GM12878 (cell line): ENCODE measurements around the gene CCDC68. TPM values are rescaled to one million over a fixed set of nuclear protein-coding genes. Genes with fewer than 3 reads are reported as not detected.

Experiments
- ATAC-seq: fragments of 200-7000 bp; cut with Tn5 transposase; 3 replicates; pipeline ENCODE4 v1.9.1; 2020; ENCODE audit warnings: mild to moderate bottlenecking, moderate library complexity
- BruUV-seq: library from RNA; stranded (reverse); fragments of 400-500 nt; replicated peaks from 2 replicates; lab custom pipeline; 2021; lab: Mats Ljungman, UMichigan
- CTCF ChIA-PET: fragments of 300-600 bp; sonication (Branson Sonifier 250); formaldehyde crosslinking; extraction: SDS; loops from one replicate; lab custom pipeline; 2021; ENCODE audit warnings: inconsistent platforms; lab: Yijun Ruan, JAX
- POLR2A ChIA-PET: fragments of 350-600 bp; formaldehyde crosslinking; extraction: SDS; loops from one replicate; lab custom pipeline; 2021; ENCODE audit warnings: inconsistent platforms; lab: Charles Lee
- RAD21 ChIA-PET: fragments of 300-600 bp; sonication (Branson Sonifier 250); formaldehyde crosslinking; loops from one replicate; lab custom pipeline; 2023; ENCODE audit warnings: antibody characterized with exemption; ENCODE audit not compliant: unreplicated experiment; lab: Charles Lee
- SMC1A ChIA-PET: fragments of 300-600 bp; sonication (Branson Sonifier 250); formaldehyde crosslinking; loops from one replicate; lab custom pipeline; 2023; ENCODE audit not compliant: unreplicated experiment, uncharacterized antibody; lab: Charles Lee
- DNase-seq: peaks from one replicate; pipeline ENCODE4 v3.0.0-alpha.2; 2011; ENCODE audit warnings: low read depth, low spot score
- FAIRE-seq: peaks from 3 replicates; lab custom pipeline; 2011; peaks lifted over from hg19 to GRCh38; lab: Jason Lieb, UNC
- H2AFZ ChIP-seq: 2 replicates; pipeline ENCODE4 v1.6.0; 2011; ENCODE audit warnings: low read depth, low read length, control low read depth; ENCODE audit not compliant: control insufficient read depth
- H3K27ac ChIP-seq: 2 replicates; pipeline ENCODE4 v1.5.1; 2011; ENCODE audit warnings: control low read depth; ENCODE audit not compliant: control insufficient read depth, insufficient read depth
- H3K27me3 ChIP-seq, 2 experiments: replicated peaks in 1 of 2; 2 replicates each; pipeline versions ENCODE4 v1.6.0 to v1.6.1; 2011; ENCODE audit warnings: low read length in 1 of 2; ENCODE audit not compliant: control insufficient read depth in 2 of 2, insufficient read depth in 2 of 2
- H3K36me3 ChIP-seq, 2 experiments: 2 replicates each; pipeline ENCODE4 v1.5.1; 2011; ENCODE audit warnings: low read length in 1 of 2; ENCODE audit not compliant: control insufficient read depth in 2 of 2, insufficient read depth in 2 of 2
- H3K4me1 ChIP-seq: 2 replicates; pipeline ENCODE4 v1.6.1; 2011; ENCODE audit warnings: mild to moderate bottlenecking, low read length, moderate library complexity, mixed read lengths; ENCODE audit not compliant: control insufficient read depth, insufficient read depth
- H3K4me2 ChIP-seq: 2 replicates; pipeline ENCODE4 v1.6.0; 2011; ENCODE audit warnings: control low read depth; ENCODE audit not compliant: control insufficient read depth, insufficient read depth
- H3K4me3 ChIP-seq: fragments of 200-600 bp; sonication (generic); 2 replicates; pipeline ENCODE4 v1.5.1; 2016
- H3K79me2 ChIP-seq: 2 replicates; pipeline ENCODE4 v1.6.0; 2011; ENCODE audit warnings: low read length; ENCODE audit not compliant: control insufficient read depth, insufficient read depth
- H3K9ac ChIP-seq: 2 replicates; pipeline ENCODE4 v1.8.0; 2011; ENCODE audit warnings: low read length, control low read depth, mixed read lengths; ENCODE audit not compliant: control insufficient read depth, insufficient read depth
- H3K9me3 ChIP-seq: replicated peaks from 3 replicates; pipeline ENCODE4 v1.5.1; 2011; ENCODE audit warnings: mild to moderate bottlenecking, low read length; ENCODE audit not compliant: control insufficient read depth, insufficient read depth
- H4K20me1 ChIP-seq: 2 replicates; pipeline ENCODE4 v1.6.0; 2011; ENCODE audit not compliant: control insufficient read depth, insufficient read depth
- BCL11A ChIP-seq: IDR thresholded peaks from 2 replicates; pipeline ENCODE4 v1.6.1; 2011; ENCODE audit warnings: low read depth, low read length
- CREB1 ChIP-seq: IDR thresholded peaks from 2 replicates; pipeline ENCODE4 v1.6.1; 2012; ENCODE audit warnings: low read depth, mild to moderate bottlenecking, inconsistent platforms
- HDAC2 ChIP-seq: fragments of 200-600 bp; sonication (generic); IDR thresholded peaks from 2 replicates; pipeline ENCODE4 v1.6.1; 2017
- NBN ChIP-seq: fragments of 450-650 bp; IDR thresholded peaks from 2 replicates; pipeline ENCODE4 v1.6.1; 2016
- NR2F1 ChIP-seq: fragments of 450-650 bp; conservative IDR thresholded peaks from 2 replicates; pipeline ENCODE4 v1.6.1; 2017; ENCODE audit warnings: mild to moderate bottlenecking
- POU2F2 ChIP-seq: IDR thresholded peaks from 3 replicates; pipeline ENCODE4 v1.6.1; 2011; ENCODE audit warnings: low read depth, mild to moderate bottlenecking, low read length, borderline replicate concordance
- SIN3A ChIP-seq: IDR thresholded peaks from 2 replicates; pipeline ENCODE4 v1.6.1; 2012; ENCODE audit warnings: low read depth, low read length, improper control_type of control experiment
- SMC3 ChIP-seq: IDR thresholded peaks from 2 replicates; pipeline ENCODE4 v1.6.1; 2011; ENCODE audit warnings: low read length, improper control_type of control experiment, borderline replicate concordance
- STAT3 ChIP-seq: IDR thresholded peaks from 2 replicates; pipeline ENCODE4 v1.6.1; 2011; ENCODE audit warnings: low read depth, low read length, improper control_type of control experiment
- SUZ12 ChIP-seq: fragments of 200-600 bp; sonication (generic); IDR thresholded peaks from one replicate; pipeline ENCODE4 v1.6.1; 2018; ENCODE audit warnings: antibody characterized with exemption, mild to moderate bottlenecking; ENCODE audit not compliant: unreplicated experiment
- USF1 ChIP-seq: IDR thresholded peaks from 2 replicates; pipeline ENCODE4 v1.6.1; 2011; ENCODE audit warnings: borderline replicate concordance, low read depth, mild to moderate bottlenecking, moderate library complexity, mixed read lengths, low read length; ENCODE audit not compliant: insufficient read depth; ENCODE audit errors: extremely low read length
- ZNF217 ChIP-seq: fragments of 450-650 bp; IDR thresholded peaks from 2 replicates; pipeline ENCODE4 v1.6.1; 2017; ENCODE audit warnings: antibody characterized with exemption, mild to moderate bottlenecking
- ZNF274 ChIP-seq: IDR thresholded peaks from one replicate; pipeline ENCODE4 v1.8.0; 2011; ENCODE audit not compliant: insufficient read length, insufficient read depth
- ZNF592 ChIP-seq: fragments of 450-650 bp; IDR thresholded peaks from 2 replicates; pipeline ENCODE4 v1.6.1; 2017; ENCODE audit warnings: mild to moderate bottlenecking, moderate library complexity
- WGBS: methylation state at CpG from one replicate; pipeline ENCODE4 v1.1.6; 2016; ENCODE audit warnings: low lambda C conversion rate; ENCODE audit not compliant: insufficient replicate concordance, insufficient coverage; ENCODE audit errors: missing lambda C conversion rate; 5-methylcytosine and 5-hydroxymethylcytosine counted together
- in situ Hi-C: fragments of 300-500 bp; cut with MboI; formaldehyde crosslinking; loops from 9 replicates; pipeline ENCODE4 v1.14.3; 2018; ENCODE audit warnings: mixed read lengths
- intact Hi-C: fragments of 100-400 bp; cut with micrococcal nuclease; formaldehyde crosslinking; loops from one replicate; pipeline ENCODE4 v1.14.2; 2022; ENCODE audit not compliant: unreplicated experiment
- polyA plus RNA-seq, 11 experiments: library from polyadenylated mRNA; depleted of rRNA in 4 of 11; unstranded in 6 of 11; stranded (reverse) in 5 of 11; fragments of >200 nt; fragmentation: Nextera tagmentation in 4 of 11; fragmentation: Illumina TruSeq in 1 of 11; extraction: Ambion mirVana in 4 of 11; extraction: Trizol in 1 of 11; gene quantifications; 1 replicate in 1 of 11; 2 replicates in 10 of 11; pipeline versions ENCODE4 v1.2.1 to v1.2.3, GENCODE V29; 2011 to 2016; ENCODE audit warnings: inconsistent platforms in 2 of 11, missing spikeins in 2 of 11, low read depth in 1 of 11
- total RNA-seq, 4 experiments: library from RNA; depleted of rRNA in 3 of 4; stranded (reverse); fragments of >200 nt in 3 of 4; fragmentation: Illumina TruSeq in 1 of 4; extraction: Trizol in 1 of 4; gene quantifications; 2 replicates each; pipeline versions ENCODE4 v1.2.1 to v1.2.3, GENCODE V29; 2013 to 2021

Gene CCDC68
- total and polyA plus RNA-seq, 10 of the 15 experiments (the other 5 are each of a cell fraction or from before 2014, with no cell fraction given) = 0.04 TPM; not detected in 9

- Histone ChIP-seq H3K36me3 (no peaks in the 10 kb centered on the region), H3K4me2 (no peak overlapping the region), H3K4me1 (no peaks in the 10 kb centered on the region), H4K20me1 (no peaks in the 10 kb centered on the region), H3K79me2 (no peaks in the 10 kb centered on the region), H2AFZ (no peak overlapping the region), H3K27me3 (no peaks in the 10 kb centered on the region), H3K4me3 (no peak overlapping the region), H3K9me3 (no peaks in the 10 kb centered on the region), H3K9ac (no peak overlapping the region), H3K27ac (no peak overlapping the region)
- intact Hi-C loops (no loop called here), in situ Hi-C loops (no loop called here)
- ChIA-PET SMC1A (no interaction called here), POLR2A (no interaction called here), RAD21 (no interaction called here), CTCF (interaction anchor here (0.9 kb wide), 1 partner anchor 29 kb away, joined by 3 read pairs; no protein-coding TSS in a partner anchor)
- no TSS peak for BruUV-seq
- FAIRE-seq = no peak
- no peak for ATAC-seq
- DNase-seq = no peak
- 0% methylated on average over 2 of the region's 2 CpGs for WGBS
- TF ChIP-seq ZNF274 (no peak), CREB1 (no peak), SUZ12 (no peak), ZNF217 (no peak), SIN3A (no peak)
Observed at GRCh38 chr18:54888378-54888777, 70.9 kb downstream of the CCDC68 start.

GRCh38 chr18:54883816-54884604, 75.3 kb downstream of the CCDC68 start:
- Histone ChIP-seq H3K79me2 (no peaks in the 10 kb centered on the region), H3K9me3 (no peaks in the 10 kb centered on the region), H3K4me1 (no peaks in the 10 kb centered on the region), H3K4me3 (no peak overlapping the region), H3K27ac (no peak overlapping the region), H4K20me1 (no peaks in the 10 kb centered on the region), H3K4me2 (no peak overlapping the region), H2AFZ (no peak overlapping the region), H3K9ac (no peak overlapping the region), H3K36me3 (no peaks in the 10 kb centered on the region), H3K27me3 (no peaks in the 10 kb centered on the region)
- intact Hi-C loops = no loop called here
- ChIA-PET RAD21 (no interaction called here), CTCF (interaction anchor here (0.8 kb wide), 1 partner anchor 17 kb away, joined by 3 read pairs; no protein-coding TSS in a partner anchor), SMC1A (no interaction called here), POLR2A (no interaction called here)
- 38% methylated on average over 6 of the region's 6 CpGs for WGBS
- BruUV-seq = no TSS peak
- no peak for ATAC-seq
- in situ Hi-C loops = no loop called here
- DNase-seq = no peak
- no peak for FAIRE-seq
- TF ChIP-seq ZNF592 (no peak), POU2F2 (no peak), STAT3 (no peak), BCL11A (no peak), NR2F1 (no peak), SMC3 (no peak), HDAC2 (no peak), USF1 (no peak), NBN (no peak)
